Hypothalamus (tissue), 51 donors: ENCODE data around the gene OR5D14.

Source experiments
- DNase-seq, 51 donors: peaks; one replicate each; lab custom pipeline; 2025; lab: John Stamatoyannopoulos, UW

OR5D14 gene

DNA sequence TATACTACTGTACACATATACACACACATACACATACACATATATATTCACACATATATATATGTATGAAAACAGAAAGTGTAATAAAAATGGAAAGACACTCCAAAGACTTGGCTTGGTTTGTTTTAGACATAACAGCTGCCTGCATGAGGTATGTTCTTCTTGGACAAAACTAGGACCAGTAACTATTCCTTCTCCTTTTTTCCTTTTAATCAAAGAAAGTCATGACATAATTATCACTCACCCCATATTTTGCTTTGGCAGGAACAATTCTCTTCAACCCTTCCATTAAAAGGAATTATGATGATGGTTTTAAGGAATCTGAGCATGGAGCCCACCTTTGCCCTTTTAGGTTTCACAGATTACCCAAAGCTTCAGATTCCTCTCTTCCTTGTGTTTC lies at the start of gene OR5D14:
Gene OR5D14, plus strand, starts transcription at position 301 of the 400 bp plus-strand sequence. Its CDS starts 0 bp downstream, at position 301.
- DNase-seq = no peak

DNA sequence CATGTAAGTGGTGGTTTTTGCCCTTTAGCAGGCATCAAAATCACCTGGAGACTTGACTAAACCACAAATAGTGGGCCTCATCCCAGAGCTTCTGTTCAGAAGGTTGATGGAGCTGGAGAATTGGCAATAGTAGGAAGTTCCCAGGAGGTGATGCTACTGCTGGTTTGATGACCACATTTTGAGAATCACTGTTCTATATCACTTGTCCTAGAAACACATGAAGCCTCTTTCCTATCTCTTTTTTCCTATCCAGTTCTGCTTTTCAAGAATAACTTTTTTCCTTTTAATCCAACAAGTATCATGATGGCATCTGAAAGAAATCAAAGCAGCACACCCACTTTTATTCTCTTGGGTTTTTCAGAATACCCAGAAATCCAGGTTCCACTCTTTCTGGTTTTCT lies 22.2 kb upstream of the OR5D14 start, which contains the start of gene OR5D13:
Gene OR5D13, plus strand, starts transcription at position 301 of the 400 bp plus-strand sequence. Its CDS starts 0 bp downstream, at position 301.
- no peak for DNase-seq

- no peak for DNase-seq
Observed at GRCh38 chr11:55791606-55792005, 3.8 kb upstream of the OR5D14 start.

DNA sequence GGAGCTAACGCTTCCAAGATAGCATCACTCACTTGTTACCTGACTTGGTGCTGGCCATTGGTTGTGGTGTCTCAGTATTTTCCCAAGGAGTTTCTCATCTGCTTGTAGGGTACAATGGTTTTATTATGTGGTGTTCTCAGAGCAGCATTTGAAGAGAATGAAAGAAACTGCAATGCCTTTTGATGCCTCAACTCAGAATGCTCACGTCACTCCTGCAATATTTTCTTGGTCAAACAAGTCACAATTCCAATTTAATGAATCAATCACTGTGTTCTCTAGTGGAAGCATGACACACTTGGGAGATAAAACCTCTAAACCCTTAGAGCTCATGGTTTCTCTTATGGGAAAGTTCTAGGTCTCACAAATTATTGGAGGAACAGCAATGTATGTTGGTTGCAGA lies 2.0 kb upstream of the OR5D14 start:
- no peak for DNase-seq

DNA sequence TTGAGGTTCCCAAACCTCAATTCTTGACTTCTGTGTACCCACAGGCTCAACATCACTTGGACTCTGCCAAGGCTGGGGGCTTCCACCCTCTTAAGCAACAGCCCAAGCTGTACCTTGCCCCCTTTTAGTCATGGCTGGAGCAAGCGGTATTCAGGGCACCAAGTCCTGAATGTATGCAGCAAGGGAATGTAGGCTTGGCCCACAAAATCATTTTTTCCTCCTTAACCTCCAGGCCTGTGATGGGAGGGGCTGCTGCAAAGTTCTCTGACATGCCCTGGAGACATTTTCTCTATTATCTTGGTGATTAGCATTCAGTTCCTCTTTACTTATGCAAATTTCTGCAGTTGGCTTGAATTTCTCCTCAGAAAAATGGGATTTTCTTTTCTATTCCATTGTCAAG lies 10.9 kb downstream of the OR5D14 start:
- DNase-seq = no peak

DNA sequence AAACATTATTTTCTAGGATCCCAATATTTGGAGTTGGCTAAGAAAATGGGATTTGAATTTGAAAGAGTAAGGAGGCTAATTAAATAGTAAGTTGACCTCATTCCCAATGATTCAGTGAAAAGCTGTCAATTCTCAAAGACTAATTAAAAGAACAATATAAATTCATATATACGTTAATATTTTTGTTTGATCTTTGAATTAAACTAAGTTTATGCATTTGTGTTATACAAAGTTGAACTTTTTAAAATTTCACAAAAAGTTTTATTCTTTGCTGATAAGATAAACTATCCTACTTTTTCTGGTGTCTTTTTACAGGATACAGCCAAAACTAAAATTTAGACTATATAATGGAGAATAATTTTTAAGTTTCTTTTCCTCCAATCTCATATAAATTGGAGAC lies 15.7 kb downstream of the OR5D14 start, which contains the start of gene OR5L1:
Gene OR5L1, plus strand, starts transcription at position 301 of the 400 bp plus-strand sequence. CDS start 100 bp downstream, outside the sequence.
- no peak for DNase-seq

GRCh38 chr11:55819330-55819729 lies 24.0 kb downstream of the OR5D14 start, which contains the start of gene OR5D18:
Gene OR5D18, plus strand, starts transcription at chr11:55819630. Its CDS starts 0 bp downstream, at chr11:55819630.
- no peak for DNase-seq

DNA sequence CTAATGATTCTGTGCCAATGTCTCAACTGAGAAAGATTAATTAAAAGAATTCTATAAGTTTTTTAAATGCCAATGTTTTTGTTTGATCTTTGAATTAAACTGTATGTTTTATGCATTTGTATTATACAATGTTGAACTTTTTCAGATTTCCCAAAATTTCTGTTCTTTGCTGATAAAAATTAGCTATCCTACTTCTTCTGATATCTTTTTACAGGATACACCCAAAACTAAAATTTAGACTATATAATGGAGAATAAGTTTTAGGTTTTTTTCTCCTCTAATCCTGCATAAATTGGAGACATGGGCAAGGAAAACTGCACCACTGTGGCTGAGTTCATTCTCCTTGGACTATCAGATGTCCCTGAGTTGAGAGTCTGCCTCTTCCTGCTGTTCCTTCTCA lies 31.6 kb downstream of the OR5D14 start, which contains the start of gene OR5L2:
Gene OR5L2, plus strand, starts transcription at position 301 of the 400 bp plus-strand sequence. Its CDS starts 0 bp downstream, at position 301.
- DNase-seq = no peak

DNA sequence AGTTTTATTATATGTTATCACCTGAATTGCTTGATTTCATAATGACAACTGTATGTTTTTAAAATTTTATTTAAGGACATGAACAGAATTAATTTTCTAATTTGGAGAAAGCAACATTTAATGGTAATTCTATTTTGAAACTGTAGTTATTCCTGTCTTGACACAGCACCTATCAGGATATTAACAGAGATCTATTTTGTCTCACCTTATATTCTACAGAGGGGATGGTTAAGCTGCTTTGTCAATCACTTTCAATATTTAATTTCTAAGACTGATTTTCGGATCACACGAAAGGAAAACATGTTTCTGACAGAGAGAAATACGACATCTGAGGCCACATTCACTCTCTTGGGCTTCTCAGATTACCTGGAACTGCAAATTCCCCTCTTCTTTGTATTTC lies 43.1 kb downstream of the OR5D14 start, which contains the start of gene OR5D16:
Gene OR5D16, plus strand, starts transcription at position 301 of the 400 bp plus-strand sequence. Its CDS starts 0 bp downstream, at position 301.
- no peak for DNase-seq
